Measurements from ENCODE around the gene BRS3. TPM values are rescaled to one million over a fixed set of nuclear protein-coding genes. Genes with fewer than 3 reads are reported as not detected.

Gene BRS3
- total and polyA plus RNA-seq, 2 experiments from 2014 or later, result not detected

GRCh38 chrX:136450050-136450830, 37.5 kb upstream of the BRS3 start:
- Histone ChIP-seq H3K4me1 (ENCODE audit: insufficient read depth) (no peaks in the 10 kb centered on the region), H3K27ac (ENCODE audit: low read depth) (no peak overlapping the region), H3K79me2 (replicated peaks; ENCODE audit: insufficient read depth) (no peaks in the 10 kb centered on the region), H2AFZ (no peak overlapping the region), H3K4me3 (no peak overlapping the region), H4K20me1 (replicated peaks; ENCODE audit: insufficient read depth) (no peaks in the 10 kb centered on the region), H3K4me2 (no peak overlapping the region), H3F3A (replicated peaks; ENCODE audit: low read depth) (no peaks in the 10 kb centered on the region), H3K36me3 (ENCODE audit: insufficient read depth) (no peaks in the 10 kb centered on the region), H3K9me2 (ENCODE audit: insufficient read depth) (no peaks in the 10 kb centered on the region), H3K27me3 (ENCODE audit: insufficient read depth) (no peaks in the 10 kb centered on the region)
- ATAC-seq, result no peak
- Mint-ChIP-seq H3K4me3 (no peak overlapping the region), H3K36me3 (ENCODE audit: low read depth) (no peaks in the 10 kb centered on the region; the same call in 2 of the 3 replicates), H3K27me3 (ENCODE audit: insufficient read depth, low read depth, poor library complexity) (no peaks in the 10 kb centered on the region), H3K27ac (no peak overlapping the region), H3K4me1 (no peaks in the 10 kb centered on the region), H3K9me3 (peaks cover 7% of the 10 kb centered on the region)
- TF ChIP-seq NANOG (IDR thresholded peaks at IDR 0.05; ENCODE audit: borderline replicate concordance) (no peak), JUNB (IDR thresholded peaks at IDR 0.05; ENCODE audit: unreplicated experiment) (no peak), STAT1 (IDR thresholded peaks at IDR 0.05; ENCODE audit: unreplicated experiment) (no peak), POLR2AphosphoS5 (IDR thresholded peaks at IDR 0.05; ENCODE audit: low read depth) (no peak), ZNF114 (CRISPR knock-in tag; IDR thresholded peaks at IDR 0.05) (no peak), ETS1 (IDR thresholded peaks at IDR 0.05) (no peak), ZNF462 (CRISPR knock-in tag; IDR thresholded peaks at IDR 0.05) (no peak)
- DNase-seq (ENCODE audit: low spot score), result no peak
